ENCODE results near the gene PLCG1. TPM values are rescaled to one million over a fixed set of nuclear protein-coding genes. Genes with fewer than 3 reads are reported as not detected.

Gene PLCG1
- total and polyA plus RNA-seq, 2 experiments from 2014 or later: 27.4 to 206 TPM

DNA sequence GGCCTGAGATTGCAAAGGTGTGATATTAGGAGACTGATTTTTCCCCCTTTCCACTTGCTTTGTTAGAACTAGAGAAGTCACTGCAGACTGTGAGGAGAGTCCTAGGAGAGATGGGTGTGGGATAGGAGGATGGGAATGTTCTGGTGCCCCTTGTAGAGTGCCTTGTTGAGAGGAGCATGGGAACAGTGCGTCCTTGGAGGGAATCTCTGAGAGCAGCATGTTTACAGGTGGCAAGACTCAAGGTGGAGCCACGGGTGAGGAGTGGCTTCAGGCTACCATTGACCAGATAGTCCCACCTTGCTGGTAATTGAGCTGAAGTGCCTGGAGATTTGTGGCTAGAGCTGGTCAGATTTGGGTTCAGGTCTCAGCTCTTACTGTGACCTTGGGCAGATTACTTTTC is 6.0 kb downstream of the PLCG1 start:
- Histone ChIP-seq H3K79me2 (replicated peaks; ENCODE audit: insufficient read depth) (peaks cover 100% of the 10 kb centered on the region), H3K9me2 (ENCODE audit: insufficient read depth) (no peaks in the 10 kb centered on the region), H3K4me1 (ENCODE audit: insufficient read depth) (peaks cover 40% of the 10 kb centered on the region), H3K4me3 (no peak overlapping the region), H3K36me3 (ENCODE audit: insufficient read depth) (no peaks in the 10 kb centered on the region), H2AFZ (no peak overlapping the region), H3K27me3 (ENCODE audit: insufficient read depth) (no peaks in the 10 kb centered on the region), H3F3A (replicated peaks; ENCODE audit: low read depth) (no peaks in the 10 kb centered on the region), H3K27ac (ENCODE audit: low read depth) (no peak overlapping the region), H4K20me1 (replicated peaks; ENCODE audit: insufficient read depth) (peaks cover 76% of the 10 kb centered on the region), H3K4me2 (no peak overlapping the region)
- no peak for ATAC-seq
- TF ChIP-seq, protein P1, sequence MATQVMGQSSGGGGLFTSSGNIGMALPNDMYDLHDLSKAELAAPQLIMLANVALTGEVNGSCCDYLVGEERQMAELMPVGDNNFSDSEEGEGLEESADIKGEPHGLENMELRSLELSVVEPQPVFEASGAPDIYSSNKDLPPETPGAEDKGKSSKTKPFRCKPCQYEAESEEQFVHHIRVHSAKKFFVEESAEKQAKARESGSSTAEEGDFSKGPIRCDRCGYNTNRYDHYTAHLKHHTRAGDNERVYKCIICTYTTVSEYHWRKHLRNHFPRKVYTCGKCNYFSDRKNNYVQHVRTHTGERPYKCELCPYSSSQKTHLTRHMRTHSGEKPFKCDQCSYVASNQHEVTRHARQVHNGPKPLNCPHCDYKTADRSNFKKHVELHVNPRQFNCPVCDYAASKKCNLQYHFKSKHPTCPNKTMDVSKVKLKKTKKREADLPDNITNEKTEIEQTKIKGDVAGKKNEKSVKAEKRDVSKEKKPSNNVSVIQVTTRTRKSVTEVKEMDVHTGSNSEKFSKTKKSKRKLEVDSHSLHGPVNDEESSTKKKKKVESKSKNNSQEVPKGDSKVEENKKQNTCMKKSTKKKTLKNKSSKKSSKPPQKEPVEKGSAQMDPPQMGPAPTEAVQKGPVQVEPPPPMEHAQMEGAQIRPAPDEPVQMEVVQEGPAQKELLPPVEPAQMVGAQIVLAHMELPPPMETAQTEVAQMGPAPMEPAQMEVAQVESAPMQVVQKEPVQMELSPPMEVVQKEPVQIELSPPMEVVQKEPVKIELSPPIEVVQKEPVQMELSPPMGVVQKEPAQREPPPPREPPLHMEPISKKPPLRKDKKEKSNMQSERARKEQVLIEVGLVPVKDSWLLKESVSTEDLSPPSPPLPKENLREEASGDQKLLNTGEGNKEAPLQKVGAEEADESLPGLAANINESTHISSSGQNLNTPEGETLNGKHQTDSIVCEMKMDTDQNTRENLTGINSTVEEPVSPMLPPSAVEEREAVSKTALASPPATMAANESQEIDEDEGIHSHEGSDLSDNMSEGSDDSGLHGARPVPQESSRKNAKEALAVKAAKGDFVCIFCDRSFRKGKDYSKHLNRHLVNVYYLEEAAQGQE (IDR thresholded peaks at IDR 0.05; ENCODE audit: unreplicated experiment): no peak
- TF ChIP-seq NANOG (IDR thresholded peaks at IDR 0.05; ENCODE audit: borderline replicate concordance): no peak
- TF ChIP-seq ZNF462 (CRISPR knock-in tag; IDR thresholded peaks at IDR 0.05): no peak
- peaks cover 67% of the 10 kb centered on the region for H3K4me1 Mint-ChIP-seq
- H3K9me3 Mint-ChIP-seq: no peaks in the 10 kb centered on the region
- H3K36me3 Mint-ChIP-seq (ENCODE audit: low read depth): peaks cover 29% of the 10 kb centered on the region
- H3K4me3 Mint-ChIP-seq: no peak overlapping the region; the same call in 2 of the 3 replicates
- H3K27me3 Mint-ChIP-seq (ENCODE audit: insufficient read depth, low read depth, poor library complexity): peaks cover 4% of the 10 kb centered on the region
- no peak overlapping the region for H3K27ac Mint-ChIP-seq
- no peak for DNase-seq (ENCODE audit: low spot score)

Measured in GM23338 (cell line).